Body of pancreas (tissue), 4 donors: ENCODE results near the gene KRTAP2-4.
"Not testable (repeated sequence)": the region's sequence is repeated elsewhere in the genome, so short reads cannot be mapped to it uniquely, and the experiment has no call there.

Experiments
- POLR2A ChIP-seq, 3 donors: fragments of 450-650 bp; IDR thresholded peaks; one replicate each; pipeline ENCODE4 v1.6.1; 2016; ENCODE audit warnings: antibody characterized with exemption in 3 of 3, mild to moderate bottlenecking in 2 of 3
- TF ChIP-seq, protein P1 (sequence below), 7 experiments: fragments of 450-650 bp in 4 of 7; fragments of 200-600 bp in 3 of 7; sonication (generic) in 3 of 7; IDR thresholded peaks; one replicate each; pipeline ENCODE4 v1.5.1; 2016 to 2019; ENCODE audit warnings: antibody characterized with exemption in 7 of 7

DNA sequence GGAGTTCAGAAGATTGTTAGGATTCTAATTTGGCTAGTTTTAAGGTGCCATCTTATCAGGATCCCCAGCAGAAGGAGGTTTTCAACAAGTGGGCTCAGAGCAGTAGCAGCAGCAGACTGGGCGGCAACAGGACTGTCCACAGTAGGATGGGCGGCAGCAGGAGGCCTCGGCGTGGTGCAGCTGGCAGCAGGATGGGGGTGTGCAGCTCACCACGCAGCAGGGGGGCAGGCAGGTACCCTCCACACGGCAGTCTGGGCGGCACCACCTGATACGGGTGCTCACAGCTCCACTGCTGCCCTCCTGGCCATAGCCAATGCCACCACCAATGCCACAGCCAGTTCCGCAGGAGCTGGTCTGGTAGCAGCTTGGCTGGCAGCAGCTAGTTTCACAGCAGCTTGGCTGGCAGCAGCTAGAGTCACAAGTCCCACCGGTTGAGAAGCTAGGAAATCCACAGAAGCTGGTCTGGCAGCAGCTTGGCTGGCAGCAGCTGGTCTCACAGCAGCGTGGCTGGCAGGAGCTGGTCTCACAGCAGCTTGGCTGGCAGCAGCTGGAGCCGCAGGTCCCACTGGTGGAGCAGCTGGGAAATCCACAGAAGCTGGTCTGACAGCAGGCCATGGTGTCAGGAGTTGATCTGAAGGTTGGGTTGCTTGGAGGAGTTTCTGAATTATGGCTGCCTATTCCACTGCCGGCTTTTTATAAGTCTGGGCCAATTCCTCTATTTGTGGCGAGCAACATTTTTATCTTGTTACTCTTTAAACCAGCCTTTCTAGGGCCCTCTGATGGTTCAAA lies 24.7 kb downstream of the KRTAP2-4 start, which contains the start of gene KRTAP1-1:
- TF ChIP-seq, protein P1, sequence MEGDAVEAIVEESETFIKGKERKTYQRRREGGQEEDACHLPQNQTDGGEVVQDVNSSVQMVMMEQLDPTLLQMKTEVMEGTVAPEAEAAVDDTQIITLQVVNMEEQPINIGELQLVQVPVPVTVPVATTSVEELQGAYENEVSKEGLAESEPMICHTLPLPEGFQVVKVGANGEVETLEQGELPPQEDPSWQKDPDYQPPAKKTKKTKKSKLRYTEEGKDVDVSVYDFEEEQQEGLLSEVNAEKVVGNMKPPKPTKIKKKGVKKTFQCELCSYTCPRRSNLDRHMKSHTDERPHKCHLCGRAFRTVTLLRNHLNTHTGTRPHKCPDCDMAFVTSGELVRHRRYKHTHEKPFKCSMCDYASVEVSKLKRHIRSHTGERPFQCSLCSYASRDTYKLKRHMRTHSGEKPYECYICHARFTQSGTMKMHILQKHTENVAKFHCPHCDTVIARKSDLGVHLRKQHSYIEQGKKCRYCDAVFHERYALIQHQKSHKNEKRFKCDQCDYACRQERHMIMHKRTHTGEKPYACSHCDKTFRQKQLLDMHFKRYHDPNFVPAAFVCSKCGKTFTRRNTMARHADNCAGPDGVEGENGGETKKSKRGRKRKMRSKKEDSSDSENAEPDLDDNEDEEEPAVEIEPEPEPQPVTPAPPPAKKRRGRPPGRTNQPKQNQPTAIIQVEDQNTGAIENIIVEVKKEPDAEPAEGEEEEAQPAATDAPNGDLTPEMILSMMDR (IDR thresholded peaks at IDR 0.05) = peak in 3 of 7 experiments; percentile 23 to 40 (median 32)
- not testable (repeated sequence) for TF ChIP-seq POLR2A (IDR thresholded peaks at IDR 0.05)
